ENCODE data around the gene TIAM1.

Gene TIAM1

GRCh38 chr21:31196724-31197123, 147.3 kb downstream of the TIAM1 start:
- DNase-seq = no peak

- DNase-seq = no peak
Observed at GRCh38 chr21:31195334-31196015, 148.6 kb downstream of the TIAM1 start.

- no peak for DNase-seq
Observed at GRCh38 chr21:31194510-31195293, 149.4 kb downstream of the TIAM1 start.

GRCh38 chr21:31193761-31194160, 150.3 kb downstream of the TIAM1 start:
- DNase-seq = no peak

GRCh38 chr21:31191553-31191952, 152.5 kb downstream of the TIAM1 start:
- DNase-seq = no peak

- no peak for DNase-seq
Observed at GRCh38 chr21:31190516-31190915, 153.5 kb downstream of the TIAM1 start.

- no peak for DNase-seq
Observed at GRCh38 chr21:31187499-31187898, 156.6 kb downstream of the TIAM1 start.

GRCh38 chr21:31186916-31187315, 157.1 kb downstream of the TIAM1 start:
- no peak for DNase-seq

- no peak for DNase-seq
Observed at GRCh38 chr21:31185663-31186062, 158.4 kb downstream of the TIAM1 start.

GRCh38 chr21:31184876-31185275, 159.2 kb downstream of the TIAM1 start:
- DNase-seq = no peak

- DNase-seq = no peak
Observed at GRCh38 chr21:31184459-31184858, 159.6 kb downstream of the TIAM1 start.

GRCh38 chr21:31182231-31183140, 161.6 kb downstream of the TIAM1 start:
- DNase-seq = peak; percentile 38

- DNase-seq = no peak
Observed at GRCh38 chr21:31181082-31181750, 162.8 kb downstream of the TIAM1 start.

- no peak for DNase-seq
Observed at GRCh38 chr21:31180256-31181081, 163.6 kb downstream of the TIAM1 start.

- no peak for DNase-seq
Observed at GRCh38 chr21:31176725-31177124, 167.3 kb downstream of the TIAM1 start.

GRCh38 chr21:31176080-31176551, 167.9 kb downstream of the TIAM1 start:
- no peak for DNase-seq

- DNase-seq = no peak
Observed at GRCh38 chr21:31173881-31174555, 170.0 kb downstream of the TIAM1 start.

- no peak for DNase-seq
Observed at GRCh38 chr21:31172328-31172727, 171.7 kb downstream of the TIAM1 start.

- DNase-seq = peak; percentile 37
Observed at GRCh38 chr21:31164713-31165694, 179.1 kb downstream of the TIAM1 start.

- DNase-seq = no peak
Observed at GRCh38 chr21:31162827-31163226, 181.2 kb downstream of the TIAM1 start.

Data from retina (tissue), 1 donor.